ENCODE data around the gene YBX3.

- TF ChIP-seq CEBPB (IDR thresholded peaks at IDR 0.05; ENCODE audit: borderline replicate concordance, low read depth, low read length): no peak
- no peak for TF ChIP-seq HDAC1 (CRISPR knock-in tag; IDR thresholded peaks at IDR 0.05)
- TF ChIP-seq MAFF (IDR thresholded peaks at IDR 0.05; ENCODE audit: low read depth, low read length): no peak
- TF ChIP-seq ZNF33A (CRISPR knock-in tag; IDR thresholded peaks at IDR 0.05; ENCODE audit: borderline replicate concordance): no peak
- TF ChIP-seq GLI4 (CRISPR knock-in tag; IDR thresholded peaks at IDR 0.05; ENCODE audit: borderline replicate concordance): no peak
- no peak for TF ChIP-seq ZNF513 (CRISPR knock-in tag; conservative IDR thresholded peaks at IDR 0.05)
- TF ChIP-seq ZNF552 (CRISPR knock-in tag; IDR thresholded peaks at IDR 0.05; ENCODE audit: borderline replicate concordance): no peak
- TF ChIP-seq NR2C2 (CRISPR knock-in tag; IDR thresholded peaks at IDR 0.05; ENCODE audit: borderline replicate concordance): no peak
- TF ChIP-seq RARG (CRISPR knock-in tag; IDR thresholded peaks at IDR 0.05; ENCODE audit: low read depth): no peak
- TF ChIP-seq CBX5 (CRISPR knock-in tag; IDR thresholded peaks at IDR 0.05; ENCODE audit: borderline replicate concordance): no peak
- TF ChIP-seq POLR2A (IDR thresholded peaks at IDR 0.05; ENCODE audit: insufficient read depth in 1 of 2, low read depth in 2 of 2, low read length in 2 of 2): no peak
Observed at GRCh38 chr12:10690906-10691305, 32.2 kb downstream of the YBX3 start.

Data from HepG2 (cell line).